ENCODE data around the gene SMPD4.
"Not testable (repeated sequence)": the region's sequence is repeated elsewhere in the genome, so short reads cannot be mapped to it uniquely, and the experiment has no call there.

The SMPD4 gene

GRCh38 chr2:130187268-130187667, 5.9 kb upstream of the SMPD4 start:
- no peak for DNase-seq

- DNase-seq, result no peak
Measured at GRCh38 chr2:130186391-130186790, 5.0 kb upstream of the SMPD4 start.

- DNase-seq, result no peak
Measured at GRCh38 chr2:130185896-130186295, 4.5 kb upstream of the SMPD4 start.

GRCh38 chr2:130185436-130185835, 4.0 kb upstream of the SMPD4 start:
- no peak for DNase-seq

GRCh38 chr2:130183512-130184373, 2.3 kb upstream of the SMPD4 start:
- peak; percentile 39 for DNase-seq

GRCh38 chr2:130182826-130183511, 1.6 kb upstream of the SMPD4 start:
- not testable (repeated sequence) for DNase-seq

- peak; percentile 85 for DNase-seq
Measured at GRCh38 chr2:130181880-130182682, 679 bp upstream of the SMPD4 start, which contains the start of gene MZT2B. Gene MZT2B, plus strand, starts transcription at chr2:130182262. Its CDS starts 21 bp downstream, at chr2:130182283.

GRCh38 chr2:130180404-130181324, 738 bp downstream of the SMPD4 start:
- DNase-seq, result not testable (repeated sequence)

- not testable (repeated sequence) for DNase-seq
Measured at GRCh38 chr2:130174866-130175265, 6.5 kb downstream of the SMPD4 start.

GRCh38 chr2:130169896-130170295, 11.5 kb downstream of the SMPD4 start:
- DNase-seq, result no peak

- not testable (repeated sequence) for DNase-seq
Measured at GRCh38 chr2:130169163-130169562, 12.2 kb downstream of the SMPD4 start.

GRCh38 chr2:130166611-130167010, 14.8 kb downstream of the SMPD4 start:
- not testable (repeated sequence) for DNase-seq

GRCh38 chr2:130165293-130166016, 15.9 kb downstream of the SMPD4 start:
- DNase-seq, result no peak

GRCh38 chr2:130162968-130163367, 18.4 kb downstream of the SMPD4 start:
- no peak for DNase-seq

- not testable (repeated sequence) for DNase-seq
Measured at GRCh38 chr2:130162486-130162885, 18.9 kb downstream of the SMPD4 start.

GRCh38 chr2:130160838-130161705, 20.3 kb downstream of the SMPD4 start:
- DNase-seq, result peak; percentile 25

- no peak for DNase-seq
Measured at GRCh38 chr2:130160131-130160530, 21.3 kb downstream of the SMPD4 start.

- DNase-seq, result not testable (repeated sequence)
Measured at GRCh38 chr2:130159376-130159775, 22.0 kb downstream of the SMPD4 start.

GRCh38 chr2:130158631-130159030, 22.8 kb downstream of the SMPD4 start:
- DNase-seq, result no peak
